GM21367 (cell line): ENCODE results near the gene SYNDIG1.

Source experiments
- ATAC-seq: cut with Tn5 transposase; IDR thresholded peaks from one replicate; pipeline ENCODE4 v1.9.1; 2021; ENCODE audit not compliant: unreplicated experiment

Gene SYNDIG1

DNA sequence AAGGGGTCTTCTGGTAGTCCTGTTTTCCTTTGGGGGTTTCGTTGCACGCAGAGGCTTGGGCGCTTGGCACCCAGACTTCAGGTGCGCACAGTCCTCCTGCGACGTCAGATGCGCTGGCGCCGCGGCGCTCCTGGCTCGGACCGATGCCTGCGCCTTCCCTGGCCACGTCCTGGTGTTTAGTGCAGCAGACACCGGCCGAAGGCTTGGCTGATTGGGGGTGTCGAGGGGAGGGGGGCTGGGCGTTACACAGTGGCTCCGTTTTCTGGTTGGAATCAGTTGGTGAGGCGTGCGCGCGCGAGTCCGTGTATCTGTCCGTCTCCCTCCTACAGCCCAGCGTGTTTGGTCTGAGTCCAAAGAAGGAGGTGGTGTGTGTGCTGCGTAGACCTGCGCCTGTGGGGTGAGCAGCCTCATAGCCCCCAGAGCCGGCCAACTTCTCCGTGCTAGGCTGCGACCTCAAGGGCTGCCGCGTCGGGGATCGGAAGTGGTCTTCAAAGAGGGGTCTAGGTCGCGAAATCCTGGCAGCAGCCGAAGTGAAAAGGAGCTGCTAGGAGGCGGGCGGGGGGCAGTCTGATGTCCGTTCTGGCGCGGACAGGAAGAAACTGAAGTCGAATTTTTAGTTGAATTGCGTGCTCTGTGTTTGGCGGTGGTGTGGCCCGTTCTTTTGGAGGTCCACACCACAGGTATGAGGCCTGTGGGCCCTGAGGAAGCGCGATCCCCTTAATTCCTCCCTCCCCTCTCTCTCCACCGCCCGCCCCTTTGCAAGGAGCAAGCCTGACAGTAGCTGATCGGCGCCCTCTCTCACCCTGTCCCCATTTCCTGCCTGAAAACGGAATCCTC, 1.5 kb downstream of the SYNDIG1 start:
- ATAC-seq, result no peak

DNA sequence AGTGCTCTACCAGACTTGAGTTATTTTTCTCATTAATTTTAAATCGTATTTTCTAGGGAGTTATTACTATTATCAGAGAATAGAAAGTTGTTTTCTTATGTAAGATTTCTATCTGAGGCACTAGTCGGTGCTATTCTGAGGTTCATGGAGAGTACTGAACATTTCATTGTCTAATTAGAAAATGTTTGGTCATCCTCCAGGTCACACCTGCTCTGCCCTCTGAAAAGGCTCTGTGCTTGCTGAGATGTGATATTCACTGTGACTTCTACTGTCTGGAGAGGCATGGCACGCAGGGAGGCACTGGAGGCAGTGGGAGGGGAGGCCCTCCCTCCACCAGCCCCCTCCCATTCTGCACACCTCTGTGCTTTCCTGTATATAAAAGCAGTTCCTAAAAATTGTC, 3.0 kb downstream of the SYNDIG1 start:
- no peak for ATAC-seq

DNA sequence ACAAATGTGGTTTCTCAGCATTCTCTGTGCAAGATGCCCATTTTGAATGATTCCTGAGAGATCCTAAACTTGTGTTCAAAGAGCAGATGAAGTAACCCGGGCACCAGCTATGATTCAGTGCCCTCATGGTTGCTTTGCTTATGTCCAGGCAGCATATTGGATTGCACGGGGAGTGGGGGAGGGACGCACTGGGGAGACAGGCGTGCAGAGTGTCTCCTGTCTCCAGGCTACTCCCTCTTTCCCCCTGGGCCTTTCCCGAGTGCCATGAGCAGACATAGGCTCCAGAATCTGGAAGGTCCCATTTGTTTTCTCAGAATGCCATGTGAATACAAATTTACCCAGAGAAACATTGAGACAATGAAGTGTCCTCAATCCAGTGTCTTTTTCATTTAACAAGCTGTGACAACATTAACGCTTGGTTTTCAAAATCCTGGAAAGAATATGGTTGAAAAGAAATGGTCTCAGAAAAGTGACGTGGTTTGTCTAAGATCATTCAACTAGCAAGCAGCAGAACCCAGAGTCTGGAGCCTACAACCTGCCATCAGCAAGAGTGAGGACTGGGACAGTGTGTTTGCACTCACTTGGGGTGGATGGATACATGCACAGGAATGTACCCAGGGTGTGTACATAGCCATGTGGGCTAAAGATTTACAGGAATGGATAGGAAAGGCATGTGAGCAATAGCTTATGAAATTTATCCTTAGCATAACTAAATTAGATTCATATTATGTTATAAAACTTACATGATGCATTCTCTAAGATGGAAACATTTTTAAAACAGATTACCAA, 4.2 kb downstream of the SYNDIG1 start:
- no peak for ATAC-seq

DNA sequence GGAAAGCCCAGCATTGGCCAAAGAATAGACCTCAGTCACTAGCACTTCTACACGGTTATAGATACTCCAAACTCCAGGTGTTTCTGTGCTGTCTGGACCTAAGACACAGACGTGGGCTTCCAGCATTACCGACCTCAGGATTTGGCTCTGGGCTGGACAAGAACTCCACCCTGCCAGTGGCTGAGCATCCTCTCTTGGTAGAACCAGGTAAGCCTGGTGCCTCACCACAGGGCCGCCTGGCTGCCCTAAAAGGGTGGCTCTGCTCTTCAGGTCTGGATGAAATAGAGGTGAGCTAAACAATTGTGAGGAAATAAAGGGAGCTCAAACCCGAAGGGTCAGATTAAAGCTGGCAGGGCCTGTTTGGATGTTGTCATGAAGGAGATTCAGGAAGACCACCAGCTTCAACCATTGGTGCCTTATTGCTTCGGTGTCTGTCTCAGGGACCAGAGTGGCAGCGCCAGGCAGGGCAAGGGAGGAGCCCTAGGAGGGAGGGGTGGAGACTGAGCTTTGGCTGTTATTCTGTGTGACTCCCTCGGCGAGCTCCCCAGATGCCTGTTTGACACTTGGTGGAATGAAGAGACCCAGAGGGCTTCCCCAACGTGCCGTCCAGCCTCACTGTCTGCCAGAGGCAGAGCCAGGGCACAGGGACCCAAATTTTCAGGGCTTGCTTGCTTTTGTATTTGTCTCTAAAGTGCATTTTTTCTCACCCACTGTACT, 8.6 kb downstream of the SYNDIG1 start:
- ATAC-seq, result no peak

DNA sequence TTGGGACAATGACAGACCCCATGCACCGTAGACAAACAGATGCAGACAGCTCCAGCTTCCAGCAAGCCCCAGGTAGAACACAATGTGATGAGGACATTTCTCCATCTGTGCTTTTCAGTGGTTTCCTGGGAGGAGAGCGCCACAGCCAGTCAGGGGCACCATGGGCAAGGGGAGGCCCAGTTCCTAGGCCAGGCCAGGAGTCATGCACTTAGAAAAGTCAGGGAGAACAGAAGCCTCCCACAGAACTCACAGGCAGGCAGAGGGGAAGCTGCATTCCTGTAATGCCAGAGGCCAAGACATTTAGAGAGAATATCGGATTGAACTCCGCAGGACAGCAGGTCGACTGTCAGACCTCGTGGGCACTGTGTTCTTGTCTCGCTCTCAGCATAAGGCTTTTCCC, 9.2 kb downstream of the SYNDIG1 start:
- no peak for ATAC-seq

DNA sequence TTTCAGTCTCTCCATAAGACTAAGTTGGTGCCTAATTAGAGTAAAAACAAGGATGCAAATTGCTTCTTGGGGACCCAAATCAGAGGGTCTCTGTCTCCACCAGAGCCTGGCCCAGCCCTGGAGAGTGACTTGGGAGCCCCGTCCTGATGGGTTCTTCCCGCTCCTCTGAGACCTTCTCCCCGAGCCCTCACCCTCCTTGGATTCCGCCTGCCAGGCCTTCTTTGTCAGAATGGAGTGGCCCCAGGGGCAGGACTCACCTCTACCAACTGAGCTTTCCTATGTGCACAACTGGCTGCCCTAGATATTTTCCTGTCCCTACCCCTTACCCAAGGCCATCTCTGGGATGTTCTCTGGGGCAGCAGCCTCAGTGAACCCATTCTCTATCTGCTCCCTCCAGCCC, 9.7 kb downstream of the SYNDIG1 start:
- no peak for ATAC-seq

DNA sequence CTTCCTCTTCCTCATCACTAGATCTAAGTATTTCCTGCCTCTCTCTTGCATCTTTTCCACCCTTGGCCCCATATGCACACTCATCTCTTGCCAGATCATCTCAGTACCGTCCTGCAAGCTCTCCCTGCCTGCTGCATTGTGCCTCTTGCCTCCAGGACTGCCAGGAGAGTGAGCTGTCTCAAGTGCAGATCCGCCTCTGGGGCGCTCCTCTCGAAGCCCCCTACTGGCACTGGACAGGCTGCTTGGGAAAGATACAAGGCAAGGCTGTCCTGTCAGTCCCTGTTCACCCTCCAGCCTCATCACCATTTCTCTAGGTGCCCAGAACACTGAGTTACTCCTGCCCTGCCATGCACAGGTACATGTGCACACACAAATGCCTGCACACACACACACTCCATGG, 10.2 kb downstream of the SYNDIG1 start:
- ATAC-seq, result no peak

DNA sequence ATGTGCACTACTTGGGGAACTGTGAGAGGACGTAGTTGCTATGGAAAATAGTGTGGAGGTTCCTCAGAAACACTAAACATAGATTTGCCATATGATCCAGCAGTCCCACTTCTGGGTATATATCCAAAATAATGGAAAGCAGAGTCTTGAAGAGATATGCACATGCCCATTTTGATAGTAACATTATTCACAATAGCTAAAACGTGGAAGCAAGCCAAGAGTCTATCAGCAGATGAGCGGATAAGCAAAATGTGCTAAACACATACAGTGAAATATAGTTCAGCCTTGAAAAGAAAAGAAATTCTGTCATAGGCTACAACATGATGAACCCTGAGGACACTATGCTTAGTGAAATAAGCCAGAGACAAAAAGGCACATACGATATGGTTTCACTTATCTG, 11.1 kb downstream of the SYNDIG1 start:
- ATAC-seq, result no peak

DNA sequence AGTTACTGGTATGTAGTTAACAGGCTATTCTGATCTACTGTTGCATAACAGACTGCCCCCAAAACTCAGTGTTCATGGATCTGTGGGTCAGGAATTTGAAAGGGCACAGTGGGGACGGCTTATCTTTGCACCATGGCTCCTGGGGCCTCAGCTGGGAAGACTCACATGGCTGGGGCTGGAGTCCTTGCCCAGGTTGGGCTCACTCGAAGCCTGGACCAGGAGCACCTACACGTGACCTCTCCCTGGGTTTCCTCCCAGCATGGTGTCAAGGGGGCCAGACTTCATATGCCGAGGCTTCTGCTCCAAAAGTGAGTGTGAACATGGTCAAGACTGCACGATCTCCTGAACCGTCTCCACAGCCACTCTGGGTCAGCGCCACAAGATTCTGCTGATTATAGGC, 11.7 kb downstream of the SYNDIG1 start:
- ATAC-seq, result no peak

DNA sequence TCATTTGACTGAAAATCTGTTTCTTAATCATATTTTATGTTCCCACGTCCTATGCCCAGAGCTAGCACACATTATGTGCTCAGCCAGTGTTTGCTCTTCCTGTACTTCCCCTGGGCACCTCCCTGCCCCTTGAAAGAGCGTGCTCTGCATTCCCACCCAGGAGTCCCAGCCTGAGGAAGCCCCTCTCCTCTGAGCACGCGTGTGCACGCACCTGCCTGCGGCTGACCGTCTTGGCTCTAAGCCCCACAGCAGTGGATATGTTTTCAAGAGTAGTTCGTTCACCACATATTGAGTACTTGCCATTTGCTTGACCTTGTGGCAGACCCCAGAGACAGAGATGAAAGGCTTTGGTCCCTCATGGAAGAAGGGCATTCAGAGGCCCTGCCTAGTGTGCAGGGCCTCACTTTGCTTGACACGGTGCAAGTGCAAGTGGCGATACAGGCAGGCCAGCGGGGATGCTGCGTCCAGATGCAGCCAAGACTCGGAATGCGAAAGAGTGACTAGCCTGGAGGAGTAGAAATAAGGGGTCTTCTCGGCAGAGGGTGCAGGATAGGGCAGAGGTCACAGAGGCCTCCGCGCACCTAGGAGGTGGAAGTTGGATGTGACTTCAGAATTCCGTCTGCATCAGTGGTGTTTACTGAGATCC, 14.1 kb downstream of the SYNDIG1 start:
- no peak for ATAC-seq

DNA sequence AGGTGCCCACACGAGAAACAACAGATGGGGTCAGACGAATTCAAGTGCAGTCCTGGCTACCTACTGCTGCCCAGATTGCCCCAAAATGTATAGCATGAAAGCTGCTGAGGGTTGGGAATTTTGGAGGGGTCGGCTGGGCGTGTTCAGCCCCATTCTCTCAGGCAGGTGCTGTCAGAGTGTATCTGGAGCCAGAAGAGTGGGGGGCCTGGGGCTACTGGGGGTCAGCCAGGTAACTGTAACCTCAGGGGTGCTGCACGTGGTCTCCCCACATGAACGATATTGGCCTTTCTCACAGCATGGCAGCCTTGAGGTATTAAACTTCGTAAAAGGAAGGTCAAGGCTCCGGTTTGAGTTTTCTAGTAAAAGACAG, 14.6 kb downstream of the SYNDIG1 start:
- no peak for ATAC-seq

DNA sequence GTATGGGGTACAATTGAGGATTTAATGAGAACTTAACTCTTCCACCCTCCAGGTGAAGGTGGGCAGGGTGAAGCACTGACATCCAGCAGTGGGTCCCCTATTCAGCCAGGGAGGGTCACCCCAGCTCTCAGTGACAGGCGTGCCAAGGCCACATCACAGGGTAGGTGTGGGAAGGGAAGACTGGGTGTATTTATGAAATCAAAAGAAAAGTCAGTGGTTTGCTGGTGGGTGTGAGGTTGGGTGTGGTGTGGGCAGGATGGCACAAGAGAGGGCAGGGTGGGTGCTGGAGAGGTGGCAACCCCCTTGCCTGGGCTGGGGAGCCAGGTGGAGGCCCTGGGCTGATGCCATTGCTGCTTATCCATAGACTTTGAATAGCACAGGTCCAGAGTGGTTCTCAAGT, 16.6 kb downstream of the SYNDIG1 start:
- no peak for ATAC-seq

DNA sequence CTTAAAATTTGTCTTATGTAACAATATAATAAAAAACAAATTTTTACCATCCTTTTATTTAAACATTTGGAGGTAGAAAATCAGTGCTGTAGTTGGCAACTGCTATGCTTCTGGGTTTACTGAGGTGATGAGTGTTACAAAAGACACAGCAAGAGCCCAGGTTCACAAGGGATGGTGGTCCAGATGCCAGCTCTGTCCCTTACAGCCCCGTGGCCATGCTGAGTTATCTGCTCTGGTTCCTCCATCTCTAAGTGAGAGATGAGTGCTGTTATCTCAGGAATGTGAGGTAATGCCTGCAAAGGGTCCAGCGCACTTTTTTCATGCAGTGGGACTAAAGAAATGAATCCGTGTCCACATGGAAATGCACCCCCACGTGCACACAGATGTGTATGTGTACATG, 17.8 kb downstream of the SYNDIG1 start:
- no peak for ATAC-seq

DNA sequence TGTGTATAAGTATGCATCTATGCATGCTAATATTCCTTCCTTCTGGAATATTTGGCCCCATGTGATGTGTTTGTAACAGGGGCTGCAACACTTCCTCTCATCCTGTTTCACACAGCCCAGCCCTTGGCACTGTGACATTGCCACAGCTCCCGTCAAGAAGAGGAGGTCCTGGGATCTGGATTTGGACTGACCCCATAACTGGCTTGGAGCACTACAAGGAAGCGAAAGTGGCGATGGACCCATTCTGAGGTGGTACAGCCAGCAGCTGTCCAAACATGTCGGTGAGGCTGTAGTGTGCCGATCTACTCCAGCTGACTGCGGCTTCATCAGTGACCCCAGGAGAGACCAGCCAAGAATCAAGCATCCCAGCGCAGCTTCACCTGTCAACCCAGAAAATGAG, 18.2 kb downstream of the SYNDIG1 start:
- no peak for ATAC-seq

DNA sequence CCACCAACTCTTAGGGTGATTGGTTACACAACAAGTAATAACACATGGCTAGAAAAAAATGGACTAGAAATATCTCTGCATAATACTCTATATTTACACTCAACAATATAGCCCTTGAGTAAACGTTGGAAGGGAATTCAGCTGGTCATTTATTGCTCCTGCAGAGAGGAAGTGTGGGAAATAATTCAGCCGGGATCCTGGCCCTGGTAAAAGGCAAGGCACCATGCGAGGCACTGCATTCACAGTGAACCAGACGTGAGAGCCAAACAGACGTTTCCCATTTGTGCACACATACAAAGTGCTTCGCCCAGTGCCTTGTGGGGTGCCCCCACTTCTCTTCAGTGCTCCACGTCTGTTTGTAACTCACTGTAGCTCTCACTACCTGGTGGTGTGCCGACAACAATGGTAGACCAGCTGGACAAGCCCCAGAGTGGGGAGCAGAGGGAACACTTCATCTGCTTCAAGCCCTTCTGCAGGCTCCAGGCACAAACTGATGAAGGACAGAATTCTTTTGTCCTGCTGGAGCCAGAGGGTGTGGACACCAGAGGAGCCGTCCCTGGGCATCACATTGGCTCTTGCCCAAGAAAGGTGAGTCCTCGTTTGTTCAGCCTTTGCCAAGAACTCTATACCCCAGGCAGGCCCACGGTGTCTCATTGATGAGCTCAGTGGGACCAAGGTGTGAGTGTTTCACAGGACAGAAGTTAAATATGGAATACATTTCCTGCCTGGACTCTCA, 18.8 kb downstream of the SYNDIG1 start:
- no peak for ATAC-seq

DNA sequence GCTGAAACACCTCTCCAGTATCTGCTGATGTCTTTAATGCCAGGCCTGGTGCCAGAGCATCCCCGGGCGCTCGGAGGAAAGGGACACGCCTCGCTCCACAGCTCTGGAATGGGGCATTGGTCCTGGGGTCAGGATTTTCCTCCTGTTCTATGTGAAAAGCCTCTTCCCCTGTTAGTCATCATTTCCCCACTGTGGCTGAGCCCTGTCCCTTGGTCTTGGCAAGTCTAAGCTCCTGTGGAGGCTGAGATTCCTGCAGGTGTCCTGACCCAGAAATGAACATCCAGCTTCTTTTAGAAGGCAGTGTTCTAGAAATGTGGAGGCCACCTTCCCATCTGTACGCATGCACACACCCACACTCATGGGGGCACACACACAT, 19.4 kb downstream of the SYNDIG1 start:
- no peak for ATAC-seq

DNA sequence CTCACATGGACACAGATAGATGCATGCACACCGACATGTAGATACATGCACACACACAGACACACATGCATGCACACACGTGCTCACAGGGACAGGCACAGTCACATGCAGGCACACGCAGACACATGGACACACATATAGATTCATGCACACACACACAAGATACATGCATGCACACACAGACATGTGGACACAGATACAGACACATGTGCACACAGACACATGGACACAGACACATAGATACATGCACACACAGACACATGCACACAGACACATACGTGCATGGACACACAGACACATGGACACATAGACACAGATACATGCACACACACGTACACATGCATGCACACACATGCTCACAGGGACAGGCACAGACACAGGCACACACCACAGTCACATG, 19.8 kb downstream of the SYNDIG1 start:
- ATAC-seq, result no peak

DNA sequence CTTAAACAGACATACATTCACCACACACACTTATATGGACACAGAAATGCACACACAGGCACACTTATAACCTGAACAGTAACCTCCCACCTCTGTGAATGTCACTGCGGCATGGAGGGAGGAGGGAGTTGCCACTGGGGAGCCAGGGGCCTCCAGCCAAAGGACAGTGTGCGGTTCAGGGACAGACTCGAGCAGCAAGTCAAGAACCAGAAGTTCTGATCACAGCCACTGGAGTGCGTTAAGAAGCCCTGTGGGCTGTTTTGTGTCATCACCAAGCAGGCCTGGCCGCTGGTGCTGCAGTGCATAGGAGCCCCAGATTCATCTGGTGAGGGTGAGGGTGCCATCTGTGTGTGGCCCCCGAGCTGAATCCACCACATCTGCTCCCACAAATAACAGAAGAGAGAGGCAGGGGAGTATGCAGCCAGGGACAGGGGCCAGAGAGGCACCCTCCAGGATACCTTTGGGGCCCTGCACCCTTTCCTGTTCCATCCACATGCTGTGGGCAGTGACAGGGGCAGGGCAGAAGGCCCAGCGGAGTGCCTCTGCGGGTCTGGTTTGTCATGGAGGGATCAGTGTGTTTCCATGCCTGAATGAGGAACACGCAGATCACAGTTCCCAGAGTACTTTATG, 20.3 kb downstream of the SYNDIG1 start:
- ATAC-seq, result no peak

DNA sequence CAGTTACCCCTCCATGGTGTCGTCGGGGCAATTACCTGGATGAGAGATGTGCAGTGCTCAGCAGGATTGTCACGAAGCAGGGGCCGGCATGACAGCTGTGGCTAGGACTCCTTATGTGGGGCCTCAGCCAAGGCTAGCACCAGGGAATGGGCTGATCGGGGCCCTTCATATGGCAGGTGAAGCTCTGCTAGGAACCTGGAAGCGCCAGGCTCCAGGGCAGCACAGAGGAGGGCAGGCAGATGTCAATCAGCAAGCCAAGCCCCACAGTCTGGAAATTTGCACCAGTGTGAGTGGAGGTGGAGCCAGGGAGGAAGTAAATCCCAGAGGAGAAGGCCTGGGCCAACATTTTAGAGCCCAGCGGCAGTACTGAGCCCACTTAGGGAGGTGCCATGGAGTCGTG, 21.2 kb downstream of the SYNDIG1 start:
- ATAC-seq, result no peak

DNA sequence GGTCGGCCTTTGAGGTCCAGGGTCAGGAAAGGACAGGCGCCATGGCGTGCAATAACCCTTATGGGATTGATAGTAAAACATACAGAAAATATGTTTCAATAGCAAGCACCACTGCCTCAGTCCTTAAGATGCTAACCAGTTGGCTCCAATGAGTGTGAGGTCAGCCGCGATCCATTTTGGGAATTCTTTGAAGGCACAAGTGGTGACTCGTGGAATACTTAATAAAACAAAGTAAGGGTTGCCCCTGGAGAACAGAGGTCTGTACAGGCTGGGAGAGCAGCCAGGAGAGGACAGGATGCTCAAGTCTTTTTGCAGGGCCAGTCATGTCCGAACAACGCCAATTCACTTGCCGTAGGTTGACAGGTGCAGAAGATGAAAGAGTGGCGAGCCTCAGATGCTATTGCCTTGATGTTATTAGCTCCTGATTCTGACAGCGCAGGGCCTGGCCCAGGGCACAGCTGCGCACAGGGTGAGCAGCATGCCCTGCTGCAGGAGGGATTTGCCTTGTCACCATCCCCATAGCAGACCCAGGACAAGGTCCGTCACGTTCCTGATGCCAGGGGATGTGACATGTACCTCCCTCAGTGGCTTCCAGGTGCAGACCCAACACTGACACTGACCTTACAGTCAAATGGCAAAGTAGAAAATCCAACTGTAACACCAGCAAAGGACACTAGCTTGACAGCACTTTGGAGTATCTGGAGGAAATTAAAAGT, 21.8 kb downstream of the SYNDIG1 start:
- no peak for ATAC-seq
